Dermis blood vessel endothelial cell (primary cell): ENCODE results near the gene PRODH. TPM values are rescaled to one million over a fixed set of nuclear protein-coding genes. Genes with fewer than 3 reads are reported as not detected.
"Not testable (repeated sequence)": the region's sequence is repeated elsewhere in the genome, so short reads cannot be mapped to it uniquely, and the experiment has no call there.

Experiments
- DNase-seq: peaks from one replicate; pipeline ENCODE4 v3.0.0; 2010
- total RNA-seq: library from RNA; depleted of rRNA; stranded (reverse); fragments of >200 nt; gene quantifications from 2 replicates; pipeline ENCODE4 v1.2.3, GENCODE V29; 2014

PRODH gene
- total RNA-seq, 1 donor from 2014 or later: 1.0 TPM

DNA sequence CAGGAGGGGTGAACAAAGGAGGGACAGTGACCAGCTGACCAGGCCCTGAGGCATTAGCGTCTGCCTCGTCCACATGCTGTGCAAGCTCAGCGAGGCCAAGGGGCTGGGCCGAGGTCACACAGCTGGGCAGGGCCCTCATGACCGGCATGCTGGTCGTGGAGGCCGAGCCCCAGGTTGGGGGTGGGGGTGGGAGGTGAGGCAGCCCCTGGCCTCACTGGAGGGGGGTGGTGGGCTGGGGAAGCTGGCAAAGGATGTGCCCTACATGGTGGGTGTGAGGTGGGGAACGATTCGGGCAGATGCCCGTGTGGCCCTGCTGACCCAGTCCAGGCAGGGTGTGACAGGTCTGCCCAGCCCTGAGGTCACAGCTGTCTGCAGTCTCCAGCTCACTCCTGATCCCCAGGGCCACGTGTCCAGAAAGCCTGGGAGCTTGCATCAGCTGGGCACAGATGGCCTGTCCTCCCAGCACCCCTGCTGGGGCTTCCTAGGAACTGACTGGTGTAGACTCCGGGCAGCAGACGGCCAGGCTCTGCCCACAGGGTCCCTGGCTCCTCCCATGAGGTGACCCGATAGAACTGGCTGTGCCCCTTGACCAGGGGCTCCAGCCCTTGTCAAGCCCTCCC, 31.4 kb upstream of the PRODH start:
- not testable (repeated sequence) for DNase-seq

DNA sequence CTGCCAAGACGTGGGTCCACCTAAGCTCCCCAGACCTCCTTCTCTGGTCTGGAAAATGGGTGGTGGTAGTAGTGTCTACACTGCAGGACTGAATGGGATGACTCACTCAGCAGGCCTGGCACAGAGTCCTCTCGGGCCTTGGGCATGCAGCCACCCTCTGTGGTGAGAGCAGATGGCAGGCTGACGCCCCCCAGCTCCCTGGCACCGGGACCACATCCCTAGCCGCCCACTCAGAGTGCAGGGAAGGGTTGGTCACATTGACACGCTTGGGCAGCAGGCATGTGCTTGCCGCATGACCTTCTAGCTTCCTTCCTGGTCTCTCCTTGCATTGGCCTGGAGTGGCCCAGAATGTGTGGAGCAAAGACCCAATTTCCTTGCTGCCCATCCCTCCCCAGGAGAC, 30.7 kb upstream of the PRODH start:
- no peak for DNase-seq

DNA sequence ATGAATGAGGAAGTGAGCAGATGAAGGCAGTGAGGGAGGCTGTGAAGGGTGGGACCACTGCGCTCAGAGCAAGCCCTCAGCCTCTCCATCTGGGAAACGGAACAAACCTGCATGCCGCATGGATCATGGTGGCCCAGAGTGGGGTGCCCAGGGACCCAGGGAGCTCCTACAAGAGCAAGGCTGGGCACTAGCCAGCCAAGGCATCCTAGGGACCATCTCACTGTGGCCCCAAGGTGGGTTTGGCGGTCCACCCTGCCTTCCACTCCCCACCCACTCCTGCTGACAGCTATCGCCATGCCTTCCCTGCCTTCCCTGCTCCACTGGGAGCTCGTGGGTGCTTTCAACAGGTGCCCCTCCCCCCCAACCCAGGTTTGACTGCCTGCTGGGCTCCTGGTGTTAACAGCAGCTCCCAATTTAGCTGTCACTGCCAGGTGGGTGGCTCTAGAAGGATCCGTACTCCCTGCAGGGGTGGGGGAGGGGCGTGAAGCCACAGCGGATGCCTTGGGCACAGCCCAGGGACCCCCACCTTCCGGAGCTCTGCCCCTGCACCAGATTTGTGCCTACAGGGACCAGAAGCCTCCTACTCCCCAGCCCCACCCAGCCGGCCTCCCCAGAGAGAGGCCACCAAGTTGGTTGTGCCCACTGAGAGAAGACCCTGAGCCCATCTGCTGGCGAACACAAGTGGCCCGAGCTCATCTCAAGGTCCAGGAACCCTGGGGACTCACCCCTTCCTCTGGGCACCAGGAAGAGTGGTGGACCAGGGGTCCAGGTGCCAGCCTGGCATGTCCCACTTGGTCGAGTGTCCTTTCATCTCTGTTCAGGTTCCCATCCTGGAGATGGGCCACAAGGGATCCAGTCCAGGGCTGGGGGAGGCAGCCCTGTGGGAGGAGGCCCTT, 29.7 kb upstream of the PRODH start:
- DNase-seq: no peak

DNA sequence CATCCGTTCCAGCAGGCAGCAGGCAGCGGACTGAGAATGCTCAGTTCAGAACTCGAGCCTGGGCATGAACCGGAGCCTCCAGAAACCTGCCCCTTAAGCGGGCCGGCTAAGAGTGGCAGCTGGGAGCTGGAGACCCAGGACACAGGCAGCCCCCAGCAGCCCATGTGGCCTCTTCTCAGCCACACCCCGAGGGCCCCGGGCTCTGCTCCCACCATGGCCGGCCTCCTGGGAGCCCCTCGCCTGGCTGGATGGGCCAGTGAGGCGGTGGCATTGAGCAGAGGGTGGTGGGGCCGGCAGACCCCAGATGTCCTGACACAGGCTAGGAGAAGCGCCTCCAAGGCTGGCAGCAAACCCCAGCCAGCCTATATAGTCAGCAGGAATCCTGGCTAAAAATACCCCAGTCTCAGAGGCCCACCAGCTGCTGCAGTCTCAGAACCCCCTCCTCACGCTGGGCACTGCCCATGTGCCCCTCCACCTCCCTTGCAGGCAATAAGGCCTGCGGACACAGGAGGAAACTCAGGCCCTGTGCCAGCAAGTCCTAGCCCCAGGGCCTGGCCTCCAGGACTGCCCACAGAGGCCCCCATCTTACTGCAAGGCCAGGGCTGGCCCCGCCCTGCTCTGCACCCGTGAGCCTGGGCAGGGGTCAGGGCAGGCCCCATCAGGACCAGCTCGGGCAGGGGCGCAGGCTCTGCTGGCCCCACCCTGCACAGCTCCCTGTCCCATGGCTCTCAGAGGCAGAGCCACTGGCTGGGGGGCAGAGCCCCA, 28.6 kb upstream of the PRODH start:
- DNase-seq: not testable (repeated sequence)

DNA sequence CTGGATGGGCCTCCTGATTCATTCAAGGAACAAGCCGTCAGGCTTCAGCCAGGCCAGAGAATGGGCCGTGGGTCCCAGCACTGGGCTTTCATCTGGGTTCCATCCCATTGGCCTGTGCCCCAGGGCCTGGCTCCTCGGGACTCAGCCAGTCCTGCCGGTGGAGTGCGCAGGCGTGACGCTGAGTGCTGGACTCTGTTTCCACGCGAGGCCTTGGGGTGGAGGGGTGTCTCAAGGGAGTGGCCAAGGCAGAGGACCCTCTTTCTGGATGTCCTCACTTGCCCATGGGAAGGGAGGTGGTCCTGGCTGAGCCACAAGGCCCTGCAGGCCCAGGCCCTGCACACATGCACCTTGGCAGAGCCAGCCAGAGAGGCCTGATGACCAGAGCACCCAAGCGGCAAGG, 28.0 kb upstream of the PRODH start:
- not testable (repeated sequence) for DNase-seq

DNA sequence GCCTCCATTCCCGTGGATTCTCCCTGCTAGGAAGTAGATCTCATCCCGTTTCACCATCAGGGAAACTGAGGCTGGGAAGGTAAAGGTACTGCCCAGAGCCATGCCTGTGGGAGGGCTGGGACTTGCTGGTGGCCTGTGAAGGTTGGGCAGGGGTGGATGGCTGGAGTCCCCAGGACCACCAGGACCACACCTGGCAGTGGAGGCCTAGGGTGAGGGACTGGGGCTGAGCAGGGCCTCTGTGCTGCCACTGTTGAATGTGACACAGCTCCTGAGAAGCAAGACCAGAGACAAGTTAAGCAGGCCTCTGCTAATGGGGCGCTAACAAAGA, 26.2 kb upstream of the PRODH start:
- DNase-seq: no peak

DNA sequence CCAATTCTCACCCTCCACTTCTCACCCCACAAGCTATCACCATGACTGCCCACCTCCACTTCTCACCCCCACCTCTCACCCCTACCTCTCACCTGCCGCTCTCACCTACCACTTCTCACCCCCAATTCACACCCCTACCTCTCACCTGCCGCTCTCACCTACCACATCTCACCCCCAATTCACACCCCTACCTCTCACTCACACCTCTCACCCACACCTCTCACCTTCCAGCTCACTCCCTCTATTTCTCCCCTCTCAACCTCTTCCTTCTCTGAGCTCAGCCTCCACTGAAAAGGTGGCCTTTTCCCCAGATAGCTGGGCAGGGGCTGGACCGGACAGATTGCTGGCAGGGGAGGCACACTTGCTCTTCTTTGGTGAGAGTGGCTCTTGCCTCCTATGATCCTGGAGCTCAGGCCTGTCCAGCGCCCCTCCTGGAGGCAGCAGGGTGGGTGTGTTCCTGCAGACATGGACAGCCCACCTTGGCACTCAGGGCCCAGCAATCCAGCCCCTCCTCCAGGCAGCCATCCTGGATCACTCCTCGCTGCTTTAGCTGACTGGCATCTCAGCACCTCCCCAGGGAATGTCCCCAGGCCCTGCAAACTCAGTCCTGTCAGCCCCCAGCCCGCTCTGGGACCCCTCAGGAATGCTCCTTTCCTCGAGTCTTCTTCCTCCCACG, 25.7 kb upstream of the PRODH start:
- not testable (repeated sequence) for DNase-seq

DNA sequence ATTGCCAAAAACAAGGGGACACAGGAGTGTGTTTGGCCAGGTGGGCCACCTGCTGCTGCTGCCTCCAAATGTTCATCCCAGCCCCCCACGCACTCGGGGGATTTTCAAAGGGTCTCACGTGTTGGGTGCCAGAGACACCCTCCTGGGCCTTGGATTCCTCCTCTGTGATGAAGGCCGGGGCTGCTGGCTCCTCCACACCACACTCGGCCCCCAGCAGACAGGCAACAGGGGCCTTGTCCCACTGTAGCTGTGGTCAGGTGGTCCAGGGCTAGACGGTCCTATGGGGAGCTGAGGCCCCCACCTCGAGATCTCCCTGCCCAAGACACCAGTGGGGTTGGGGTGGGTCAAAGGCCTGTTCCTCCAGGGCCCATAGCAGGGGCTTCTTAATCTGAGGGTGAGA, 25.1 kb upstream of the PRODH start:
- not testable (repeated sequence) for DNase-seq

DNA sequence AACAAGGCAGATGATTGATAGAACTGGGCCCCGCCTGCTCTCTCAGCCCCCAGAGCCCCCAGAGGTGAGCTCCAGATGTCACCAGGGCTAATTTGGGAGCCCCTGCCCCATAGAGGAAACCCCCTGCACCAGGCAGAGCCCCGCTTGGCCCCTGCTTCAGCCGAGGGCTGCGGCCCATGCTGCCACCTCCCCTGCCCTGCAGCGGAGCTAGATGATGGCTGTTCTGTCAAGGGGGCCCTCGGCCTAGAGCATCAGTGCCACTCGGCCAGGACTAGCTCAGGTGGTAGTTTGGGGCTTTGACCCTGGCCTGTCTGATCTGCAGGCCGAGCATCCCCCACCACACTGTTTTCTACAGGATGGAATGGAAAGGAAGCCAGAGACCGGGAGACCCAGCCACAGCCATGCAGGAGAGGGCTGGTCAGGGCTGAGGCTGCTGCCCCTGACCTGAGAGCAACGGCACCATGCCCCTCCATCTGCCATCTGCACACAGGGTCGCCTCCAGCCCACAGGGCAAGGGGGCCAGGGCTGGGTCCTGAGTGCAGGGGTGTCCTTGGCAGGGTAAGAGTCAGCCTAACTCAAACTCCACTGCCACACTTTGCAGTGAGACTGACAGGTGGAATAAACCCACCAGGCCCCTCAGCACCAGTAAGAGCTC, 24.2 kb upstream of the PRODH start:
- DNase-seq: not testable (repeated sequence)

DNA sequence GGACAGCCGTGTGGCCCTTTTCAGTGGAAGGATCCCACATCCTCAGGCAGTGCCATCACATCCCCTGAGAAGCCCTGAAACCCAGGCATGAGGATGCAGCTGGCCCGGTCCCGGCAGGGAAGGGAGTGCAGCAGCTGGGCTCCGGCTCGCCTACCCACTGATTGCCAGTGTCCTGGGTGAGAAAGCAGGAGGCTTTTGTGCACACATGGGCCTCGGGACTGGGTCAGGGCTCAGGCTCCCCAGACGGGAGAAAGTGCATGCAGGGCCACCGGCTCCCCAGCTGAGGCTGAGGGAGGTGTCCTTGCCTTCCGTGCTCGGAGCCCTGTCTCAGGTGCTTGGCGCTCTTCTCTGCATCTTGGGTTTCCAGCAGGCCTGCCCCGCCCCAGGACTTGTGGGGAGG, 23.6 kb upstream of the PRODH start:
- DNase-seq: not testable (repeated sequence)

DNA sequence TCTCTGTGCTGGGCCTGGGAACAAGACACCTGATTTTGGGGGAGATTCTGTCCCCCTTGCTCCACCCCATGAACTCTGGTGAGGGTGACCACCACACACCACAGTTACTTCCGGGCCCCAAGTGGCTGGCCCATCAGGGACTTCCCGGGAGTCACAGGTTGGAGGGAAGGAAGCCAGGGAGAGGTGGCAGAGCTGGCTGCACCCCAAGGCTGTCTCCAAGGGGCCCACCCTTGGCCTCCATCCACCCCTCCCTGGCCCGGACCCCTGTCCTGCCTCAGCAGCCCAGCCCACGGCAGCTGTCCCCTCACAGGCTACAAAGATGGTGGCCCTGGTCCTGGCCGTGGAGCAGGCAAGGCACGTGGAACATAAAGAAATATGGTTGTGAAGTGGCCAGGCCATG, 23.2 kb upstream of the PRODH start:
- DNase-seq: not testable (repeated sequence)

DNA sequence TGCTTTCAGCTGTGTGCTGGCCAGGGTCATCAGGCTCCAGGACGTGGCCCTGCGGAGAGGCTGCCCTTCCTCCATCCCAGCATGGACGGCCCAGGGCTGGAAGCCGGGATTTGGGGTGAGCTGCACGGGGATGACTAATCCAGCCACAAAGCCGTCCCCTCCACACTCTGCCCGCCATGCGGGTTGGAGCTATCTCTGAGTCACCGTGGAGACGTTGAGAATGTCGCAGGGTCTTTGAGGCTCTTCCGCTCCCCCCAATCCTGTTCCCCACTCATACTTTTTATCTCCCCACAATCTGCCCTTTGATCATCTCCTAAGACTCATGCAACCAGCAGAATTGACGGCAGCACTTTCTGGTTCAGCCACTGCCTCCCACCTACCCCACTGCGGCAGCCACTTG, 22.6 kb upstream of the PRODH start:
- DNase-seq: not testable (repeated sequence)

DNA sequence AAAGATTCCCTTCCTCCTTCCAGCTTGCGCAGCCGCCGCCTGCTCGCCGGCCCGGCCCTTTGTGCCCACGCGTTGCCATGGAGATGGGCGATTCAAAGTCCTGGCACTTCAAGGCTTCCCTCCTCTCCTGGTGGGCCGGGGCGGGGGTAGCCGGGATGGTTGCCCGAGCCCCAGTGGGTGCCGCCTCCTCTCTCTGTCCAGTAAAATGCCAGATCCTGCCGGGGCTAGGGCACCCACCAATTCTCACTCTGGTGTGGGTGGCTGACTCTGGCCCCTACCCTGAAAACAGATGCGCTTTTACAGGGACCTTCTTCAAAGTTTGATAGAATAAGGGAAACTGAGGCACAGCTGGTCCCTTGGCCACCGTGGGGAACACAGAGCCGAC, 22.2 kb upstream of the PRODH start:
- not testable (repeated sequence) for DNase-seq

DNA sequence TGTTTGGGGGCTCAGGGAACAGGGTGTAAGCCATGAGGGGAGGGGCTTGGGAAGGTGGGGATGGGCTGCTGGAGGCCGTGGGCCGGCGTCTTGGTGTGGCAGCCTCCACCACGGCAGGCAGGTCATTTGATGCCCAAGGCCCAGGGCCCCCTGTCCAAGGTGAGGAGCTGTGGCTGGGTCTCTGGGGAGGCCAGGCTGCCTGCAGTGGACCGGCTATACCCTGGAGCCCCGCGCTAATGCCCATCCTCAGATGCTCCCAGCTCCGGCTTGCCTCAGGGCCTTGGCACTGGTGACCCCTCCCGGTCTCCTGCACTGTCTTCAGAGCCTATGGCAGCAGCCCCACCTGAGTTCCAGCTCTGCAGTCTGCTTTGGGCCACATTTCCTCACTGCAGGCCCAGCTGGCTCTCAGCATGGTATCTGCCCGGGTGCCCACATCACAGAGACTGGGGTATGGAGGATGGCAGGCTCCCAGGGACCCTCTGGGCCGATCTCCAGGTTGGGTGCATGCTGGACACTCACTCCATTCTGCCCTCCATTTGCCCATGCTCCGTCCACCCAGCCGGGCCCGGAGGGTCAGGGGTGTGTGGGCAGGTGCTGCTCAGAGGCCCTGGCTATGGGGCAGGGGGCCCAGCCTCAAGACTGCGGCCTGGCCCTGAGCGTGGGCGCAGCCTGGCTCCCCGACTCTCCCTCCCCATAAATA, 21.7 kb upstream of the PRODH start:
- DNase-seq: not testable (repeated sequence)

DNA sequence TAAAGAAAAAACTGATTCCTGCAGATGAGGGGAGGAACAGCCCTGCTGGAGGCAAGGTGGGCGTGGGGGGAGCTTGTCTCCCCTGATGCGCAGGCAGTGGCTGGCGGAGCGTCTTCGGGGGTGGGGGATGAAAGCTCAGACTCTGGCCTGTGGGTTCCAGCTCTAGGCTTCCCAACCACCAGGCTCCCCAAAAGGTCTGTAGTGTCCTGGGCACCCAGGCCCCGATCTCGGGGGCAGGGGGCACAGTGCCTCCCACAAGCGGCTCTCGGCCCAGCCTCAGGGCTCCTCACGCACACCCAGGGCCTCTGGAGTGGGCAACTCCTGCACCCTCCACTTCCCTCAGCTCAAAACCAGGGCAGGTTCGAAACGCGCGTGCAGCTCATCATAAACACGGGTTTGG, 20.9 kb upstream of the PRODH start:
- not testable (repeated sequence) for DNase-seq

DNA sequence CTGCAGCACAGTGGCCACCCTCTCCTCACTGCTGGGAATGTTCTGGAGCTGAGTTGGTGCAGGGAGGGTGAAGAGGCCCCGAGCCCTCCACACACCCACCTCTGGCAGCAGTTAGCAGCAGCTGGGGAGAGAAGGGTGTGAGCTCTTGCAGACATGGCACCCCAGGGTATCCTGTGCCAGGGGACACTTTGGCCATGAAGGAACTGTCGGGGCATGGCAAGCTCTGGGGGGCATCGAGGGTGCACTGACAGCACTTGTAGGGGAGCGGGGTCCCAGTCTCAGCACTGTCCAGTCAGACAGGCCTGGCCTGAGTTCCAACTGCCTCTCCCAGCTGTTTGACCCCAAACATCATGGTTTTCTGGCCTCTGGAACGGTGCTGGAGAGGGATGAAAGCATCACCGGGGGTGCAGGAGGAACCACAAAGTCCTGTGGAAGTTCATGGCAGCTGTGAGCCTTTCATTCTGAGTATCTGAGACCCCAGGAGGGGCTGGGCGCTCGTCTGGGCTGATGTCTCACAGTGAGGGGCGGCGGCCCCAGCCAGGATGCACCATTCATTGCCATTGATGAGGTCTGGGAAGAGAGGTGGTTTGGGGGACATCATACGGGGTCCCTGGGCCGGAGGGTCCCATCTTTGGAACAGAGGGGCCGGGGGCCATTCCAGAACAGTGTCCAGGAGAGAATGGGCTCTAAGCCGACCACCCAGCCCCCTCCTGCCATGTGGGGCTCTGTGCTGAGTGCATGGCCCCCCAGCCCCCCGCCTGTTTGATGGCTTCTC, 20.2 kb upstream of the PRODH start:
- DNase-seq: not testable (repeated sequence)

DNA sequence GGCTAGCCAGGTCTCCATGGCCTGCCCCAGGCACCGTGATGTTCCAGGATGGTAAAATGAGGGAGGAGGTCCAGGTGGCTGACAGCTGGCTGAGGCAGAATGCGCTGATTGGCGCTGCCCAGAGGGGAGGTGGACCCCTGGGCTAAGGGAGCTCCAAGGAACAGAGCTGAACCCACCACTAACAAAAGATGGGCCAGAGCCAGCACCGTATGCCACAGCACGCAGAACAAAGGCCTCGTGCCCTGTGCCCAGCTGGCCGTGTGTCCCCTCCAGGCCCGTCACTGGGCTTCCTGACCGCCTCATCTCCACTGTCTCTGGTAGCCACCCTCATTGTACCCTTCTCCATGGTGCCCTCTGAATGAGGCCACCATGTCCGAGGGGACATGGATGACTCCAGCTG, 19.6 kb upstream of the PRODH start:
- no peak for DNase-seq

DNA sequence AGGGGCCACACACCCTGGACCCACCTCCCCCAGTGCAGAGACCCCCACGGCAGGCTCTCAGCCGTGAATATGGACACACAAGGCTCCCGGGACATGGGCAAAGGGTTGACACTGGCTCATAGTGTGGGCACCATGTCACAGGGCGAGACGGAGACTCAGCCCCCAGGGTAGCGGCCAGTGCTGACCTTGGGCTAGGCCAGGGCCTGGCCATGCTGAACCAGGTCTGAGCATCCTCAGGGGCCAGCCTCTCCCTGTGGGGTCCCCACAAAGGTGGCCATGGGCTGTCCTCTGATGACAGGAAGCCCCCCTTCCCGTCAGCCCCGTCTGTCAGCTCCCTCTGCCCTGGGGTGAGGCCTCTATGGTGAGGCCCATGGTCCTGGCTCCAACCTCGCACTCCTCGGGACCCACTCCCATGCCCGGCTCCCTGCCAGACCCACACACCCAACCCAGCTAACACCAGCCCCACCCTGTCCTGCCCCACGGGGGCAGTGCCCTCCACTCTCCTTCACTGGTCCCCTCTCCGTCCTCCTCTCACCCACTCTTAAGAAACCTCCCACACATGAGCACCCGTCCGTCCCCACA, 19.0 kb upstream of the PRODH start:
- no peak for DNase-seq

DNA sequence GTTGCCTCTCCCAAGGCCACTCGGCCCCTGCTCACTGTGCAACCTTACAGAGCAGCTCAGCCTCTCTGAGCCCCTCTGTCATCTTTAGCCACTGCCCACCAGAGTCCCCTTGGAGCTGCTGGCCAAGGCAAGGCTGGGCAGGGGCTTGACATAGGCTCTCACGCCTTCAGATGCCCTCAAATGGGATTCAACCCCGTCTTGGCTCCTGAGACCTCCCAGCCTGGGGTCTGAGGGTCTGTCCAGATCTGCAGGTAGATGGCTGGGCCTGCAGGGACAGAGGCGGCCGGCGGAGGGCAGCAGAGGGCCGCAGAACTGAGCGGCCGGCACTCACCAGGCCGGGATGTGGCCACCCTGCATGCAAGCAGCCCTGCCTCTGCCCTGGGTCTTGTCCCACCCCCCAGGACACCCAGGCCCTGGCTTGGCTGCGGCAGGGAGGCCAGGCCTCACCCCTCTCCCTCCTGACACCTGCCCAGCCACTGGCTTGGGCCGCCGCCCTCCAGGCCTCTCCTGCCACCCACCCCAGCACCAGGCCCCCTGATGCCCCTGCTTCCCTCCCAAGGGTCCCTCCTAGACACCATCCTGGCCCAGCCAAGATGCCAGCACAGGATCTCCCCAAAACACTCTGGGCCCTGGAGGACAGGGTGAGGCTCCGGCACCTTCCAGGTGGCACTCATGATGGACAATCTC, 18.4 kb upstream of the PRODH start:
- peak; percentile 72 for DNase-seq

DNA sequence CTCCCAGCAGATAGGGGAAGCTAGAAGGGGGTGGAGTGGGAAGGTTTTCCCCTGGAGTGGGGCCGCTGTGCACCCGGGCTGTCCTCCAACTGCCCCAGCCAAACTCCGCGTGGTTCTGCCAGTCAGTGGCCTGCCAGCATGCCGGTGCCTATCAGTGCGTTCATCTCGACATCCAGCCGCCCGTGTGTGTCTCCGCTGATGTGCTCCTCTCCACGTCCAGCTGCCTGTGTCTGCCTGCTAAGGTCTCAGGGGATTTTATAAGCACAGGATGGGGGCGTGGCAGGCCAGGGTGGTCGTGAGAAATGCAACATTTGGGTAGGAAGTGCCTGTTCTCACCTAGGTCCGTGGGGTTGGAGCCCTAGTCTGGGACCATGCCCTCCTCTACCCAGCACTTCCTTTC, 17.0 kb upstream of the PRODH start:
- not testable (repeated sequence) for DNase-seq
